ENCODE data around the gene DNPH1.

The DNPH1 gene

GRCh38 chr6:43240950-43241349 is 11.7 kb upstream of the DNPH1 start:
- CTCF ChIA-PET, result interaction anchor here (0.6 to 2.0 kb wide), 3 partner anchors 11 to 21 kb away, joined by 4 to 11 read pairs (median 6); partner anchors contain the start of gene DNPH1
- TF ChIP-seq, protein P1, sequence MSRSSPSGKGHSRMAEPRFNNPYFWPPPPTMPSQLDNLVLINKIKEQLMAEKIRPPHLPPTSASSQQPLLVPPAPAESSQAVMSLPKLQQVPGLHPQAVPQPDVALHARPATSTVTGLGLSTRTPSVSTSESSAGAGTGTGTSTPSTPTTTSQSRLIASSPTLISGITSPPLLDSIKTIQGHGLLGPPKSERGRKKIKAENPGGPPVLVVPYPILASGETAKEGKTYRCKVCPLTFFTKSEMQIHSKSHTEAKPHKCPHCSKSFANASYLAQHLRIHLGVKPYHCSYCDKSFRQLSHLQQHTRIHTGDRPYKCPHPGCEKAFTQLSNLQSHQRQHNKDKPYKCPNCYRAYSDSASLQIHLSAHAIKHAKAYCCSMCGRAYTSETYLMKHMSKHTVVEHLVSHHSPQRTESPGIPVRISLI (tag by site-specific recombination; IDR thresholded peaks at IDR 0.05), result no peak
- no peak for TF ChIP-seq SCRT2 (tag by site-specific recombination; IDR thresholded peaks at IDR 0.05)
- no peak for TF ChIP-seq ZNF473 (tag by site-specific recombination; IDR thresholded peaks at IDR 0.05)
- TF ChIP-seq, protein P2, sequence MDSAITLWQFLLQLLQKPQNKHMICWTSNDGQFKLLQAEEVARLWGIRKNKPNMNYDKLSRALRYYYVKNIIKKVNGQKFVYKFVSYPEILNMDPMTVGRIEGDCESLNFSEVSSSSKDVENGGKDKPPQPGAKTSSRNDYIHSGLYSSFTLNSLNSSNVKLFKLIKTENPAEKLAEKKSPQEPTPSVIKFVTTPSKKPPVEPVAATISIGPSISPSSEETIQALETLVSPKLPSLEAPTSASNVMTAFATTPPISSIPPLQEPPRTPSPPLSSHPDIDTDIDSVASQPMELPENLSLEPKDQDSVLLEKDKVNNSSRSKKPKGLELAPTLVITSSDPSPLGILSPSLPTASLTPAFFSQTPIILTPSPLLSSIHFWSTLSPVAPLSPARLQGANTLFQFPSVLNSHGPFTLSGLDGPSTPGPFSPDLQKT (IDR thresholded peaks at IDR 0.05; ENCODE audit: borderline replicate concordance, low read depth, low read length), result no peak
- no peak for TF ChIP-seq ZNF302 (tag by site-specific recombination; IDR thresholded peaks at IDR 0.05; ENCODE audit: low read depth)
- TF ChIP-seq ZNF132 (tag by site-specific recombination; IDR thresholded peaks at IDR 0.05; ENCODE audit: borderline replicate concordance), result no peak
- no peak for TF ChIP-seq ZNF654 (tag by site-specific recombination; IDR thresholded peaks at IDR 0.05; ENCODE audit: low read depth)
- TF ChIP-seq ZNF580 (tag by site-specific recombination; IDR thresholded peaks at IDR 0.05), result no peak
- H3K4me3 ChIP-seq (ENCODE audit: low read depth, low read length), result no peak overlapping the region

DNA sequence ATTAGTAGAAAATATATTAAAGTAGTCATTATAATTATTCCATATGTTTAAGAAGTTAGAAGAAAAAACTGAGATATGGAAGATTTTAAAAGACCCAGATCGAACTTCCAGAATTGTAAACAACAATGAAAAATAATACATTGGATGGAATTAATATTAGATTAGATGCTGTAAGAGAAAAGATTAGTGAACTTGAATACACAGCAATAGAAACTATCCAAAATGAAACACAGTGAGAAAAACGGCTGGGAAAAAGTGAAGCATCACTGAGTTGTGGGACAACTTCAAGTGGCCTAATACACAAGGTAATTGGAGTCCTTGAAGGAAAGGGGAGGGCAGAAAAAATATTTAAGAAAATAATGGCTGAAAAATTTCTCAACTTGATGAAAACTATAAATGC is 9.8 kb upstream of the DNPH1 start:
- POLR2A ChIA-PET, result interaction anchor here (2.7 kb wide), 1 partner anchor 8 kb away, joined by 10 read pairs; no protein-coding TSS in a partner anchor
- TF ChIP-seq ZNF670 (tag by site-specific recombination; IDR thresholded peaks at IDR 0.05; ENCODE audit: low read depth), result no peak
- no peak for TF ChIP-seq ZNF645 (tag by site-specific recombination; IDR thresholded peaks at IDR 0.05)
- TF ChIP-seq BCL11B (tag by site-specific recombination; IDR thresholded peaks at IDR 0.05; ENCODE audit: low read depth), result no peak
- TF ChIP-seq ZSCAN18 (tag by site-specific recombination; IDR thresholded peaks at IDR 0.05), result no peak
- TF ChIP-seq RBAK (tag by site-specific recombination; IDR thresholded peaks at IDR 0.05), result no peak
- TF ChIP-seq, protein P3, sequence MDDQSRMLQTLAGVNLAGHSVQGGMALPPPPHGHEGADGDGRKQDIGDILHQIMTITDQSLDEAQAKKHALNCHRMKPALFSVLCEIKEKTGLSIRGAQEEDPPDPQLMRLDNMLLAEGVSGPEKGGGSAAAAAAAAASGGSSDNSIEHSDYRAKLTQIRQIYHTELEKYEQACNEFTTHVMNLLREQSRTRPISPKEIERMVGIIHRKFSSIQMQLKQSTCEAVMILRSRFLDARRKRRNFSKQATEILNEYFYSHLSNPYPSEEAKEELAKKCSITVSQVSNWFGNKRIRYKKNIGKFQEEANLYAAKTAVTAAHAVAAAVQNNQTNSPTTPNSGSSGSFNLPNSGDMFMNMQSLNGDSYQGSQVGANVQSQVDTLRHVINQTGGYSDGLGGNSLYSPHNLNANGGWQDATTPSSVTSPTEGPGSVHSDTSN (CRISPR knock-in tag; IDR thresholded peaks at IDR 0.05), result no peak
- TF ChIP-seq ZNF350 (tag by site-specific recombination; IDR thresholded peaks at IDR 0.05), result no peak
- no peak for TF ChIP-seq ZNF112 (tag by site-specific recombination; IDR thresholded peaks at IDR 0.05)
- Histone ChIP-seq H3K9me3 (ENCODE audit: control insufficient read depth, insufficient read depth, low read depth, low read length) (no peaks in the 10 kb centered on the region), H3K4me3 (ENCODE audit: low read depth, low read length) (no peak overlapping the region), H3K27ac (ENCODE audit: extremely low read depth, low read depth, low read length) (no peak overlapping the region), H3K4me1 (ENCODE audit: control insufficient read depth, insufficient read depth, low read length) (no peaks in the 10 kb centered on the region), H3K36me3 (ENCODE audit: control insufficient read depth in 2 of 2, insufficient read depth in 1 of 2, low read length in 2 of 2) (no peaks in the 10 kb centered on the region)
- CTCF ChIA-PET, result no interaction called here

More at GRCh38 chr6:43240950-43241349, 11.7 kb upstream of the DNPH1 start:
- POLR2A ChIA-PET, result interaction anchor here (1.5 kb wide), 1 partner anchor 67 kb away, joined by 3 read pairs; no protein-coding TSS in a partner anchor
- Histone ChIP-seq H3K4me1 (ENCODE audit: control insufficient read depth, insufficient read depth, low read length) (no peaks in the 10 kb centered on the region), H3K36me3 (ENCODE audit: control insufficient read depth in 2 of 2, insufficient read depth in 1 of 2, low read length in 2 of 2) (no peaks in the 10 kb centered on the region), H3K27ac (ENCODE audit: extremely low read depth, low read depth, low read length) (no peak overlapping the region), H3K9me3 (ENCODE audit: control insufficient read depth, insufficient read depth, low read depth, low read length) (no peaks in the 10 kb centered on the region)

Measured in HEK293 (cell line).